Measurements from ENCODE around the gene IL15.
"Not testable (repeated sequence)": the region's sequence is repeated elsewhere in the genome, so short reads cannot be mapped to it uniquely, and the experiment has no call there.

The IL15 gene

GRCh38 chr4:141636082-141636770, at the start of gene IL15:
Gene IL15, plus strand, starts transcription at chr4:141636583. Its CDS starts 82,882 bp downstream, at chr4:141719465.
- peaks cover 15% of the 10 kb centered on the region for H3K27me3 Mint-ChIP-seq
- H3K4me1 Mint-ChIP-seq (ENCODE audit: low read depth), result peaks cover 12% of the 10 kb centered on the region
- peak within 1 kb of the TSS; percentile 89 for H3K4me3 Mint-ChIP-seq
- no peaks in the 10 kb centered on the region for H3K36me3 Mint-ChIP-seq
- peak within 1 kb of the TSS; percentile 22 for H3K27ac Mint-ChIP-seq
- no peaks in the 10 kb centered on the region for H3K9me3 Mint-ChIP-seq (ENCODE audit: low read depth)

- H3K27me3 Mint-ChIP-seq, result peaks cover 2% of the 10 kb centered on the region
- H3K4me3 Mint-ChIP-seq, result no peak overlapping the region
- no peaks in the 10 kb centered on the region for H3K36me3 Mint-ChIP-seq
- H3K4me1 Mint-ChIP-seq (ENCODE audit: low read depth), result no peaks in the 10 kb centered on the region
- H3K27ac Mint-ChIP-seq, result no peak overlapping the region
- peaks cover 4% of the 10 kb centered on the region for H3K9me3 Mint-ChIP-seq (ENCODE audit: low read depth)
Measured at GRCh38 chr4:141587897-141588296, 48.5 kb upstream of the IL15 start.

- Mint-ChIP-seq H3K36me3 (no peaks in the 10 kb centered on the region), H3K4me1 (ENCODE audit: low read depth) (no peaks in the 10 kb centered on the region), H3K27me3 (no peaks in the 10 kb centered on the region), H3K9me3 (ENCODE audit: low read depth) (no peaks in the 10 kb centered on the region), H3K27ac (no peak overlapping the region), H3K4me3 (no peak overlapping the region)
Measured at GRCh38 chr4:141595531-141595930, 40.9 kb upstream of the IL15 start.

- H3K27me3 Mint-ChIP-seq, result peaks cover 4% of the 10 kb centered on the region
- no peaks in the 10 kb centered on the region for H3K36me3 Mint-ChIP-seq
- no peaks in the 10 kb centered on the region for H3K4me1 Mint-ChIP-seq (ENCODE audit: low read depth)
- no peak overlapping the region for H3K4me3 Mint-ChIP-seq
- no peaks in the 10 kb centered on the region for H3K9me3 Mint-ChIP-seq (ENCODE audit: low read depth)
- H3K27ac Mint-ChIP-seq, result no peak overlapping the region
Measured at GRCh38 chr4:141599853-141600252, 36.5 kb upstream of the IL15 start.

- not testable (repeated sequence) for H3K4me1 Mint-ChIP-seq (ENCODE audit: low read depth); H3K9me3 Mint-ChIP-seq (ENCODE audit: low read depth); H3K36me3 Mint-ChIP-seq; H3K4me3 Mint-ChIP-seq; H3K27ac Mint-ChIP-seq
- peaks cover 11% of the 10 kb centered on the region for H3K27me3 Mint-ChIP-seq
Measured at GRCh38 chr4:141604683-141605082, 31.7 kb upstream of the IL15 start.

GRCh38 chr4:141605425-141605856, 30.9 kb upstream of the IL15 start:
- Mint-ChIP-seq H3K27ac (no peak overlapping the region), H3K36me3 (no peaks in the 10 kb centered on the region), H3K4me1 (ENCODE audit: low read depth) (no peaks in the 10 kb centered on the region), H3K9me3 (ENCODE audit: low read depth) (no peaks in the 10 kb centered on the region), H3K27me3 (peaks cover 11% of the 10 kb centered on the region), H3K4me3 (no peak overlapping the region)

GRCh38 chr4:141609243-141609642, 27.1 kb upstream of the IL15 start:
- Mint-ChIP-seq H3K27me3 (peaks cover 9% of the 10 kb centered on the region), H3K9me3 (ENCODE audit: low read depth) (no peaks in the 10 kb centered on the region), H3K4me1 (ENCODE audit: low read depth) (no peaks in the 10 kb centered on the region), H3K27ac (no peak overlapping the region), H3K4me3 (no peak overlapping the region), H3K36me3 (no peaks in the 10 kb centered on the region)

- no peaks in the 10 kb centered on the region for H3K36me3 Mint-ChIP-seq
- H3K4me3 Mint-ChIP-seq, result no peak overlapping the region
- H3K9me3 Mint-ChIP-seq (ENCODE audit: low read depth), result no peaks in the 10 kb centered on the region
- no peaks in the 10 kb centered on the region for H3K4me1 Mint-ChIP-seq (ENCODE audit: low read depth)
- peaks cover 7% of the 10 kb centered on the region for H3K27me3 Mint-ChIP-seq
- no peak overlapping the region for H3K27ac Mint-ChIP-seq
Measured at GRCh38 chr4:141610365-141610764, 26.0 kb upstream of the IL15 start.

- Mint-ChIP-seq H3K4me3 (no peak overlapping the region), H3K27me3 (no peaks in the 10 kb centered on the region), H3K27ac (no peak overlapping the region), H3K4me1 (ENCODE audit: low read depth) (no peaks in the 10 kb centered on the region), H3K9me3 (ENCODE audit: low read depth) (no peaks in the 10 kb centered on the region), H3K36me3 (no peaks in the 10 kb centered on the region)
Measured at GRCh38 chr4:141614878-141615586, 21.4 kb upstream of the IL15 start.

- H3K9me3 Mint-ChIP-seq (ENCODE audit: low read depth); H3K27me3 Mint-ChIP-seq; H3K4me3 Mint-ChIP-seq; H3K36me3 Mint-ChIP-seq; H3K4me1 Mint-ChIP-seq (ENCODE audit: low read depth); H3K27ac Mint-ChIP-seq: not testable (repeated sequence)
Measured at GRCh38 chr4:141615587-141615918, 20.8 kb upstream of the IL15 start.

- no peaks in the 10 kb centered on the region for H3K9me3 Mint-ChIP-seq (ENCODE audit: low read depth)
- no peaks in the 10 kb centered on the region for H3K4me1 Mint-ChIP-seq (ENCODE audit: low read depth)
- no peak overlapping the region for H3K4me3 Mint-ChIP-seq
- H3K27me3 Mint-ChIP-seq, result no peaks in the 10 kb centered on the region
- no peak overlapping the region for H3K27ac Mint-ChIP-seq
- no peaks in the 10 kb centered on the region for H3K36me3 Mint-ChIP-seq
Measured at GRCh38 chr4:141620715-141621114, 15.7 kb upstream of the IL15 start.

GRCh38 chr4:141625023-141625422, 11.4 kb upstream of the IL15 start:
- Mint-ChIP-seq H3K4me1 (ENCODE audit: low read depth) (no peaks in the 10 kb centered on the region), H3K27ac (no peak overlapping the region), H3K4me3 (no peak overlapping the region), H3K9me3 (ENCODE audit: low read depth) (no peaks in the 10 kb centered on the region), H3K27me3 (no peaks in the 10 kb centered on the region), H3K36me3 (no peaks in the 10 kb centered on the region)

GRCh38 chr4:141630854-141631253, 5.5 kb upstream of the IL15 start:
- Mint-ChIP-seq H3K27ac (no peak overlapping the region), H3K9me3 (ENCODE audit: low read depth) (no peaks in the 10 kb centered on the region), H3K4me1 (ENCODE audit: low read depth) (peaks cover 3% of the 10 kb centered on the region), H3K4me3 (no peak overlapping the region), H3K36me3 (no peaks in the 10 kb centered on the region), H3K27me3 (no peaks in the 10 kb centered on the region)

GRCh38 chr4:141635736-141636081, 674 bp upstream of the IL15 start:
- H3K27ac Mint-ChIP-seq, result peak overlapping the region; percentile 22
- H3K4me1 Mint-ChIP-seq (ENCODE audit: low read depth), result peaks cover 12% of the 10 kb centered on the region
- H3K27me3 Mint-ChIP-seq, result peaks cover 15% of the 10 kb centered on the region
- peak overlapping the region; percentile 89 for H3K4me3 Mint-ChIP-seq
- H3K36me3 Mint-ChIP-seq, result no peaks in the 10 kb centered on the region
- no peaks in the 10 kb centered on the region for H3K9me3 Mint-ChIP-seq (ENCODE audit: low read depth)

GRCh38 chr4:141636771-141637460, 533 bp downstream of the IL15 start:
- H3K9me3 Mint-ChIP-seq (ENCODE audit: low read depth), result no peaks in the 10 kb centered on the region
- H3K27me3 Mint-ChIP-seq, result peaks cover 15% of the 10 kb centered on the region
- no peaks in the 10 kb centered on the region for H3K36me3 Mint-ChIP-seq
- peak overlapping the region; percentile 4 for H3K27ac Mint-ChIP-seq
- peak overlapping the region; percentile 89 for H3K4me3 Mint-ChIP-seq
- peaks cover 12% of the 10 kb centered on the region for H3K4me1 Mint-ChIP-seq (ENCODE audit: low read depth)

Data from activated naive CD8-positive, alpha-beta T cell (primary cell).